ENCODE data around the gene KCNK10. TPM values are rescaled to one million over a fixed set of nuclear protein-coding genes. Genes with fewer than 3 reads are reported as not detected.

The KCNK10 gene
- total and polyA plus RNA-seq, 2 donors (not counting 1 experiment from before 2014, with no cell fraction given): 0.20 TPM; not detected in 1

- no peak for DNase-seq
- H3K4me1 ChIP-seq (ENCODE audit: control insufficient read depth in 2 of 2, insufficient read depth in 2 of 2, low read length in 2 of 2): peaks cover 6 to 22% of the 10 kb centered on the region in 2 donors
- POLR2A ChIA-PET: no interaction called here
- intact Hi-C loops (cut with micrococcal nuclease): loop anchor here (5.0 kb wide), 1 partner anchor 142 kb away; no protein-coding TSS in a partner anchor
- CTCF ChIA-PET: no interaction called here
- H3K27ac ChIP-seq (ENCODE audit: low read length in 2 of 2): no peak overlapping the region
- H3K27me3 ChIP-seq (replicated peaks in 1 of 4; ENCODE audit: control extremely low read depth in 1 of 4, control insufficient read depth in 3 of 4, insufficient read depth in 4 of 4, low read length in 3 of 4): no peaks in the 10 kb centered on the region
- Mint-ChIP-seq H3K9me3 (ENCODE audit: insufficient read depth) (no peaks in the 10 kb centered on the region), H3K4me1 (peaks cover 23% of the 10 kb centered on the region), H3K27me3 (peaks cover 12% of the 10 kb centered on the region), H3K27ac (no peak overlapping the region), H3K4me3 (no peak overlapping the region)
- H3K4me3 ChIP-seq (ENCODE audit: control extremely low read depth in 1 of 5, extremely low read depth in 1 of 5, insufficient read depth in 1 of 5, low read depth in 2 of 5, low read length in 4 of 5): no peak overlapping the region
- no peaks in the 10 kb centered on the region for H4K20me1 ChIP-seq (ENCODE audit: control insufficient read depth, insufficient read depth, low read length, poor library complexity, severe bottlenecking)
- WGBS (ENCODE audit: insufficient coverage): 97% methylated on average over 8 of the region's 8 CpGs
- H3K4me2 ChIP-seq (replicated peaks; ENCODE audit: low read depth, low read length, poor library complexity, severe bottlenecking): no peak overlapping the region
- no peaks in the 10 kb centered on the region for H3K36me3 ChIP-seq (replicated peaks in 1 of 2; ENCODE audit: control extremely low read depth in 1 of 2, control insufficient read depth in 1 of 2, extremely low read depth in 1 of 2, insufficient read depth in 2 of 2, low read length in 1 of 2)
- TF ChIP-seq CTCF (IDR thresholded peaks at IDR 0.05) (no peak), EZH2 (IDR thresholded peaks at IDR 0.05; ENCODE audit: borderline replicate concordance, insufficient read depth, low read depth, low read length, poor library complexity, severe bottlenecking) (no peak)
- H3K79me2 ChIP-seq (ENCODE audit: control insufficient read depth, insufficient read depth, low read length): no peaks in the 10 kb centered on the region
- ATAC-seq (ENCODE audit: low read depth): no peak
- H3K9ac ChIP-seq (ENCODE audit: low read length): no peak overlapping the region
- H3K9me3 ChIP-seq (ENCODE audit: control extremely low read depth in 1 of 3, control insufficient read depth in 2 of 3, insufficient read depth in 1 of 3, low read length in 2 of 3): no peaks in the 10 kb centered on the region
- no peak overlapping the region for H2AFZ ChIP-seq (ENCODE audit: insufficient read depth, low read depth, low read length, poor library complexity, severe bottlenecking)
Observed at GRCh38 chr14:88184956-88185355, 138.1 kb downstream of the KCNK10 start.

DNA sequence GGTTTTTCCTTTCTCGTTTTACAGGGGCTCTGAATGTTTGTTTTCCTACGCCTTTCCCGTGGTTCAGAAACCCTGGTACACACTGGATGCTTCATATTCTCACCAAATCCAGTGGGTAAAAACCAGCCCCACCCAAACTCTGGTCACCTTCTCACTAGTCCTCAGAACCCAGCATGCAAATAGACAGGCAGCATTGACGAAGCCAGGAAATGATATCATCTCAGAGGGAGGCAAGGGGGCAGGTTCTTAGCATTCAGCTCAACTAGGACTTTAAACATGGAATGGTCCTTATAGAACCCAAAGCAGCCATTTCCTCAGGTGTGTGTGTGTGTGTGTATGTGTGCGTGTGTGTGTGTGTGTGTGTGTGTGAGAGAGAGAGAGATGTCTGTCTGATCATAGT is 142.0 kb downstream of the KCNK10 start:
- peak overlapping the region; percentile 9 for H2AFZ ChIP-seq (ENCODE audit: insufficient read depth, low read depth, low read length, poor library complexity, severe bottlenecking)
- peak; percentile 67 for ATAC-seq (ENCODE audit: low read depth)
- H3K27me3 ChIP-seq (replicated peaks in 1 of 4; ENCODE audit: control extremely low read depth in 1 of 4, control insufficient read depth in 3 of 4, insufficient read depth in 4 of 4, low read length in 3 of 4): no peaks in the 10 kb centered on the region
- Mint-ChIP-seq H3K27me3 (peaks cover 8% of the 10 kb centered on the region), H3K4me1 (peaks cover 27% of the 10 kb centered on the region), H3K9me3 (ENCODE audit: insufficient read depth) (no peaks in the 10 kb centered on the region), H3K4me3 (peak overlapping the region; percentile 42), H3K27ac (no peak overlapping the region)
- peak overlapping the region; percentile 11 for H3K4me2 ChIP-seq (replicated peaks; ENCODE audit: low read depth, low read length, poor library complexity, severe bottlenecking)
- H3K36me3 ChIP-seq (replicated peaks in 1 of 2; ENCODE audit: control extremely low read depth in 1 of 2, control insufficient read depth in 1 of 2, extremely low read depth in 1 of 2, insufficient read depth in 2 of 2, low read length in 1 of 2): no peaks in the 10 kb centered on the region
- H4K20me1 ChIP-seq (ENCODE audit: control insufficient read depth, insufficient read depth, low read length, poor library complexity, severe bottlenecking): no peaks in the 10 kb centered on the region
- ChIA-PET CTCF (interaction anchor here (0.6 to 2.9 kb wide), 4 partner anchors 8 to 294 kb away, joined by 4 to 12 read pairs (median 6); no protein-coding TSS in a partner anchor), POLR2A (no interaction called here)
- H3K4me1 ChIP-seq (ENCODE audit: control insufficient read depth in 2 of 2, insufficient read depth in 2 of 2, low read length in 2 of 2): peaks cover 11 to 24% of the 10 kb centered on the region in 2 donors
- H3K9ac ChIP-seq (ENCODE audit: low read length): peak overlapping the region; percentile 26
- H3K79me2 ChIP-seq (ENCODE audit: control insufficient read depth, insufficient read depth, low read length): no peaks in the 10 kb centered on the region
- peak overlapping the region in 1 of 2 donors; percentile 16 for H3K27ac ChIP-seq (ENCODE audit: low read length in 2 of 2)
- H3K9me3 ChIP-seq (ENCODE audit: control extremely low read depth in 1 of 3, control insufficient read depth in 2 of 3, insufficient read depth in 1 of 3, low read length in 2 of 3): no peaks in the 10 kb centered on the region
- H3K4me3 ChIP-seq (ENCODE audit: control extremely low read depth in 1 of 5, extremely low read depth in 1 of 5, insufficient read depth in 1 of 5, low read depth in 2 of 5, low read length in 4 of 5): no peak overlapping the region
- WGBS (ENCODE audit: insufficient coverage): 68% methylated on average over 4 of the region's 5 CpGs
- peak; percentile 23 for DNase-seq
- TF ChIP-seq EZH2 (IDR thresholded peaks at IDR 0.05; ENCODE audit: borderline replicate concordance, insufficient read depth, low read depth, low read length, poor library complexity, severe bottlenecking): no peak
- no peak for TF ChIP-seq CTCF (IDR thresholded peaks at IDR 0.05)
- intact Hi-C loops (cut with micrococcal nuclease): no loop called here
